ENCODE results near the gene VWA7. TPM values are rescaled to one million over a fixed set of nuclear protein-coding genes. Genes with fewer than 3 reads are reported as not detected.

VWA7 gene
- total RNA-seq, 1 experiment from 2014 or later: 2.5 TPM

DNA sequence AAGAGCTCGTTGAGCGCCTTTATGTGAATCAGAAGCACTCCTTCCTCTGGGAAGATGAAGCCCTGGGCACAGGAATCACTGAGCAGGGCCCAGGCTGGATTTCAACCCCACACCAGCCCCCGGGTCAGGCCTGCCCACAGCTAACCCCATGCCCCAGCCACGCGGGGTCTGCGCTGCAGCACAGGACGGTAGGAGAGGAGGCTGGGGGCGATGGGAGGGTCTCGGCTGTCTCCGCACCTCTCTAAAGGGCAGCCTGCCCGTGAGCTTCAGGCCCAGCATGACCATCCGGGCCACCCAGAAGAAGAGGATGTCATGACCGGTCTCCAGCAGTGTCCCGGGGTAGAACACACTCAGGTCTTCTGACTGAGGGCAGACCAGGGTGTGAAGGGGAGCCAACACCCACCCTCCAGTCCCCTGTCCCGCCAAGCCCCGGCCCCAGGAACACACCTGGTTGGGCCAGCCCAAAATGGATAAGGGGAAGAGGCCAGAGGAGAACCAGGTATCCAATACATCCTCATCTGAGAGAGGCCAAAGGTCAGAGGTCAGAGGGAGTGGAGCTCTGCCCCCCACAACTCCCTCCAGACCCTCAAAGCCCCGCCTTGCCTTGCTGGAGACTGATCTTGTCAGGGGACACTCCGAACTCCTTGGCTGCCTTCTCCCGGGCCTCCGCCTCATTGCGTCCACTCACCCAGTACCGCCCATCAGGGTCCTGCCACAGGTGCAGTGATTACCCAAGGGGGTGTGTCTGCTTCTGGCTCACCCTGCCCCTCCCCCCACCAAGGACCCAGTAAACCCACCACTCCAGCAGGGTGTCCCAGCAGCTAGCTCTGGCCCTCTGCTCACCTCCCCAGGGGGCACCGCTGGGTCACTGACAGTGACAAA is 4.4 kb upstream of the VWA7 start:
- Mint-ChIP-seq H3K4me3 (no peak overlapping the region), H3K27ac (no peak overlapping the region), H3K36me3 (ENCODE audit: insufficient read depth in 1 of 3, low read depth in 3 of 3) (peaks cover 46 to 81% (median 63%) of the 10 kb centered on the region in 3 experiments), H3K27me3 (ENCODE audit: low read depth) (no peaks in the 10 kb centered on the region), H3K9me3 (no peaks in the 10 kb centered on the region), H3K4me1 (peaks cover 1 to 5% of the 10 kb centered on the region in 2 experiments; a peak in 1 of 4 replicates)
- Histone ChIP-seq H3K27me3 (ENCODE audit: insufficient read depth, low read length) (no peaks in the 10 kb centered on the region), H4K20me1 (ENCODE audit: control insufficient read depth, insufficient read depth, insufficient read length) (no peaks in the 10 kb centered on the region), H3K9ac (ENCODE audit: extremely low read depth, insufficient read length, low read length) (no peak overlapping the region), H2BK5ac (ENCODE audit: insufficient read length, low read length) (no peak overlapping the region), H4K91ac (ENCODE audit: insufficient read length, low read depth, low read length) (no peak overlapping the region), H2AK5ac (ENCODE audit: insufficient read length, low read length) (no peak overlapping the region), H3K23ac (ENCODE audit: insufficient read length, low read depth, low read length) (no peak overlapping the region), H3K4me1 (ENCODE audit: insufficient read depth, low read length) (no peaks in the 10 kb centered on the region), H2BK15ac (ENCODE audit: low read depth, low read length) (no peak overlapping the region), H3K18ac (ENCODE audit: insufficient read length, low read depth, low read length) (no peak overlapping the region), H3K14ac (ENCODE audit: insufficient read depth, low read length) (no peak overlapping the region), H4K5ac (ENCODE audit: insufficient read length, low read depth, low read length) (no peak overlapping the region), H3K23me2 (ENCODE audit: insufficient read length, low read depth, low read length, poor library complexity, severe bottlenecking) (no peaks in the 10 kb centered on the region), H3K27ac (ENCODE audit: insufficient read length, low read depth, low read length) (no peak overlapping the region), H2BK12ac (ENCODE audit: insufficient read length, low read depth, low read length) (no peak overlapping the region), H2AFZ (ENCODE audit: low read length) (no peak overlapping the region), H3K79me2 (ENCODE audit: insufficient read depth, low read length) (no peaks in the 10 kb centered on the region), H2BK120ac (ENCODE audit: low read depth, low read length, poor library complexity, severe bottlenecking) (no peak overlapping the region), H2BK20ac (ENCODE audit: low read depth, low read length, poor library complexity, severe bottlenecking) (no peak overlapping the region), H3K9me3 (ENCODE audit: control insufficient read depth, low read depth, low read length) (no peaks in the 10 kb centered on the region), H3K4ac (ENCODE audit: low read depth, low read length) (no peak overlapping the region), H4K8ac (replicated peaks; ENCODE audit: insufficient read length, low read depth, low read length) (no peak overlapping the region), H3T11ph (ENCODE audit: low read length) (no peak overlapping the region), H3K79me1 (ENCODE audit: insufficient read depth, low read depth, low read length, poor library complexity, severe bottlenecking) (no peaks in the 10 kb centered on the region), H3K4me2 (ENCODE audit: insufficient read depth, insufficient read length, low read length) (no peak overlapping the region), H3K56ac (ENCODE audit: insufficient read length, low read depth, low read length) (no peak overlapping the region)
- WGBS (ENCODE audit: extremely low coverage, insufficient read length, low lambda C conversion rate): no CpG with 5 or more reads among the region's 23 CpGs
- DNase-seq: no peak
- TF ChIP-seq, protein P1, sequence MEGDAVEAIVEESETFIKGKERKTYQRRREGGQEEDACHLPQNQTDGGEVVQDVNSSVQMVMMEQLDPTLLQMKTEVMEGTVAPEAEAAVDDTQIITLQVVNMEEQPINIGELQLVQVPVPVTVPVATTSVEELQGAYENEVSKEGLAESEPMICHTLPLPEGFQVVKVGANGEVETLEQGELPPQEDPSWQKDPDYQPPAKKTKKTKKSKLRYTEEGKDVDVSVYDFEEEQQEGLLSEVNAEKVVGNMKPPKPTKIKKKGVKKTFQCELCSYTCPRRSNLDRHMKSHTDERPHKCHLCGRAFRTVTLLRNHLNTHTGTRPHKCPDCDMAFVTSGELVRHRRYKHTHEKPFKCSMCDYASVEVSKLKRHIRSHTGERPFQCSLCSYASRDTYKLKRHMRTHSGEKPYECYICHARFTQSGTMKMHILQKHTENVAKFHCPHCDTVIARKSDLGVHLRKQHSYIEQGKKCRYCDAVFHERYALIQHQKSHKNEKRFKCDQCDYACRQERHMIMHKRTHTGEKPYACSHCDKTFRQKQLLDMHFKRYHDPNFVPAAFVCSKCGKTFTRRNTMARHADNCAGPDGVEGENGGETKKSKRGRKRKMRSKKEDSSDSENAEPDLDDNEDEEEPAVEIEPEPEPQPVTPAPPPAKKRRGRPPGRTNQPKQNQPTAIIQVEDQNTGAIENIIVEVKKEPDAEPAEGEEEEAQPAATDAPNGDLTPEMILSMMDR (conservative IDR thresholded peaks at IDR 0.05): no peak

All from H9 (cell line).